ENCODE results near the gene ANKMY2. TPM values are rescaled to one million over a fixed set of nuclear protein-coding genes. Genes with fewer than 3 reads are reported as not detected.
"Not testable (repeated sequence)": the region's sequence is repeated elsewhere in the genome, so short reads cannot be mapped to it uniquely, and the experiment has no call there.

Gene ANKMY2
- 7.3 TPM for total RNA-seq

GRCh38 chr7:16645593-16646471 is at the start of gene ANKMY2, which contains the start of gene BZW2:
ANKMY2 (minus strand) TSS chr7:16645754; CDS start chr7:16645573, 181 bp downstream.
BZW2 (plus strand) TSS chr7:16646181; CDS start chr7:16665444, 19,263 bp downstream.
- peak; percentile 97 for ATAC-seq

DNA sequence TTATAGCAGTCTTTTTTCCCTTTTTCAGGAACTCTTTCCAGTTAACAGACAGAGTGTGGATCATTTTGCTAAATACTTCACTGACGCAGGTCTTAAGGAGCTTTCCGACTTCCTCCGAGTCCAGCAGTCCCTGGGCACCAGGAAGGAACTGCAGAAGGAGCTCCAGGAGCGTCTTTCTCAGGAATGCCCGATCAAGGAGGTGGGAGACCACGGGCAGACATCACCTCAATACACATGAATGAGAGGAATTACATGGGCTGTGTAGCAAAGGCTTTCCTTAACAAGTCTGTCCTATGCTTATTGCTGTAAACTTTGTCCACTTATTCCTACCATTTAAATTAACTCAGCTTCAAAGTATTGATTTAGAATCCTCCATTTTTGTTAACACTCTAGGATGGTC is 49.3 kb upstream of the ANKMY2 start:
- no peak for ATAC-seq

DNA sequence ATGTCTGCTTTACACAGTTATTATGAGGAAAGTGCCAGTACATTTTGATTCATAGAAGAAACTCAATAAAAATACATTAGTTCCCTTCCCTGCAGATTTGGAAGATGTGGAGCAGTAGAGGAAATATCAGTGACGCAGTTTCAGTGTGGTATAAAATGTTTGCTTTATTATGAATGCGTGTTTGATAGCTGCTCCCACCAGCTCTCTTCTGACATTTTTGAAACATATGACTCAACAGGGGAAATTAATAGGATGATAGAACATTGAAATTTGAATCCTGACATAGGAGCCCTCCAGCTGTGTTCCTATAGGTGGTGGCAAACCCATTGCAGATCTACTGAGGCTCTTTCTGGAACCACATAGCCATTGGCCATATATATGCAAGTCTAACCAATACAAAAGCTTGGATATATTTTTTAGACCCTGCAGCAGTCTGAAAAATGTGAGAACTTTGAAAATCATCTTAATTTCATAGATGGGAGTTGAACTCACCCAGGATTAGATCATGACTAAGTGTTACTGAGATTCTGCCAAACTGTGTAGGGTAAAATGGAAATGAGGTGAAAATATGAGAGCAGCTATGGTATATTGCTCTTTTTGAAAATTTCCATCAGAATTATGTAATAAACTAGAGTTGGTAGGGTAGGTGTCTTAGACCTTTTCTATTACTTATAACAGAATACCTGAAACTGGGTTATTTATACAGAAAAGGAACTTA is 48.2 kb upstream of the ANKMY2 start:
- no peak for ATAC-seq

DNA sequence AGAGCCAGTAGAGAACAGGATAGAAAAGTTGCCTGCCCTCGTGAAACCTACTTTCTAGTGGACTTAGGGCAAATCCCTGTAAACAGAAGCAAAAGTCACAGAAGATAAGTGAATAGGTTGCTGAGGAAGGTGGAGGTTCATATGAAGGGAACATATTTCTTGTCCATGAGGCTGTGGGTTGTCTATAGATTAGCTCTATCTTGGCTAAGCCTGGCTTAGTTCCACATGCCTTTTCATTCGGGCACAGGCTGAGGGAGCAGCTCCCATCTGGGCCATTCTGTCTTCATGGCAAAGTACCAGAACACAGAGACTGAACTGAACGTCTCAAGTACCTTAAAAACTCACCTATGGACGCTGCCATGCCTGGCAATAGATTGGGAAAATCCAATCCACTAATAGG is 45.7 kb upstream of the ANKMY2 start:
- ATAC-seq = no peak

DNA sequence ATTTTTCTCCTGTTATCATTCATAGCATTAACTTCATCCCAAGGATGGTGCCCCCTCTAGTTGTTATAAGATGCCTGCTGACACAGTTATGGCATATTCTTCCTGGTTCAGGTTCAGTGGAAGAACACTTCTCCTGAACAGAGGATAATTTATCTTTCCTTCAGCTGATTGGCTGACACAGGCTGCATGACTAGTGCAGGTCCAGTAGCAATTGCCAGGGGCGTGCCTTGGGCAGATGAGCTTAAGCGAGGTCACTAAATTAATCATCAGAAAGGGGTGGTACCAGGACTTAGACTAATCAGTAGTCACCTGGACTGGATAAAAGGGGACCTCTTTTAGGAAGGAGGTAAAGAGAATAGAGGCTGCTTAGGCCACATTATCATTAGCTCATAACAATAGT is 42.7 kb upstream of the ANKMY2 start:
- ATAC-seq = peak; percentile 58

DNA sequence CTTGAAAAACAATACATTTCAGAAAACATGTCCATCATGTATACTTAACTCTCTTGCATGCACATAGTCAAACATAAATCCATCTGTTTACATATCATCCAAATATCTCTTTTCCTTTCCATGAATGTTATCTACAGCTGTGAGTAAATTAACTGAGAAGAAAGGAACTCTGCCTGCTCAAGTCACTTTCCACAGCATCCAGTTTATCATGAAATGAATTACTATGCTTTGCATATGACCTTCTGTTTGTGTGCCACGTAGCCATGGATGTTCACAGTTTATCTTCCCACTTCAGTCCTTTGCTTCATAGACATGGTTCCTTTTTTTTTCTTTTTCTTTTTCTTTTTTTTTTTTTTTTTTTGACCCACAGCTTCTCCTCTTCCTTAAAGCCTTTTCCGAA is 40.0 kb upstream of the ANKMY2 start:
- no peak for ATAC-seq

DNA sequence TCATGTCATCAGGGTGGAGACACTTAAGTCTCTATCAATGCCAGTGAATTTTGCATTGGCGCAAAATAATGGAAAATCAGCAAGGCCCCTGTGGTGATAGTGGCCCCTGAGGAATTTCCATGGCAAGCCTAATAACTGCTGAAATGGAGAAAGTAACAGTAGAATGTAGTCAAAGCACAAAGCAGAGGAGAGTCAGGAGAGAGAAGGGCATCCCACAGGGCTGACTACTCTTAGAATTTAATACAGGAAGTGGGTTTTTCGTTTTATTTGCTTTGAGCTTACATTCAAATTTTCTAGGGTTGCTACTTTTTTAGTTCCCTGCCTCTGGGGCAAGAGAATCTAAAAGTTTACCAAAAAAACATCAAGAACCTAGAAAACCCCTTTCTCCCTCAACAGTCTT is 39.4 kb upstream of the ANKMY2 start:
- ATAC-seq = no peak

GRCh38 chr7:16678645-16679566 is 33.4 kb upstream of the ANKMY2 start:
- ATAC-seq = not testable (repeated sequence)

DNA sequence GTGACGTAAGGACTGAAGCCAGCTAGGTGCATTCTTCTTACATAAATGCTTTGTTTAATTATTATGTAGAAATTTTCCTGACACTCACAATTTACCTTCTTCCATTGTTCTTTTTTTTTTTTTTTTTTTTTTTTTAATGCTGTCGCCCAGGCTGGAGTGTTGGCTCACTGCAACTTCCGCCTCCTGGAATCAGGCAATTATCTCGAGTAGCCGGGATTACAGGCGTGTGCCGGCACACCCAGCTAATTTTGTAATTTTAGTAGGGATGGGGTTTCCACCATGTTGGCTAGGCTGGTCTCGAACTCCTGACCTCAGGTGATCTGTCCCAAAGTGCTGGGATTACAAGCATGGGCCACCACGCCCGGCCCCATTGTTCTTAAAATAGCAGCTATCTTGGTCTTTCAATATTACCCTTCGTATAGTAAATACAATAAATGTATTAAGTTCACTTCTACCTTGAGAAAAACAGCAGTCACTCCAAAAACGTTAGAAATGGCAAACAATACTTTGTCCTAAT is 32.5 kb upstream of the ANKMY2 start:
- ATAC-seq = no peak

DNA sequence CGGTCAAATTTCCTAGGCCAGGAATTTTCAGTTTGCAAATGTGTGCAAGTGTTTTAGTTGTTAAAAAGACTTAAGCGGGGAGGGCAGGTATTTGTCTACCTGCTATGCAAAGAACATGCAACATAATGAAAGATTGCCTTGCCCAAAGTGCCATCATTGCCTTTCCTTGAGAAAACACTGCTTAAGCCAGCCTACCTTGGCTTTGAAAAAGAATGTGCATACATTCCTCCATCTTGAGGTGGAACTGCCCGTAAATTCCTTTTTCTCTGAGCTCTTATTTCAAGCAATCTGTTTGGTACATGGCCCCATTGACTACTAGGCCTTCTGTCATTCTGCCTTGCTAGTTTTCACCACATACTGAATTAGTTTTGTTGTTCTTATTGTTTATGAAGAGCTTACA is 29.7 kb upstream of the ANKMY2 start:
- no peak for ATAC-seq

- no peak for ATAC-seq
Observed at GRCh38 chr7:16671811-16672210, 26.3 kb upstream of the ANKMY2 start.

DNA sequence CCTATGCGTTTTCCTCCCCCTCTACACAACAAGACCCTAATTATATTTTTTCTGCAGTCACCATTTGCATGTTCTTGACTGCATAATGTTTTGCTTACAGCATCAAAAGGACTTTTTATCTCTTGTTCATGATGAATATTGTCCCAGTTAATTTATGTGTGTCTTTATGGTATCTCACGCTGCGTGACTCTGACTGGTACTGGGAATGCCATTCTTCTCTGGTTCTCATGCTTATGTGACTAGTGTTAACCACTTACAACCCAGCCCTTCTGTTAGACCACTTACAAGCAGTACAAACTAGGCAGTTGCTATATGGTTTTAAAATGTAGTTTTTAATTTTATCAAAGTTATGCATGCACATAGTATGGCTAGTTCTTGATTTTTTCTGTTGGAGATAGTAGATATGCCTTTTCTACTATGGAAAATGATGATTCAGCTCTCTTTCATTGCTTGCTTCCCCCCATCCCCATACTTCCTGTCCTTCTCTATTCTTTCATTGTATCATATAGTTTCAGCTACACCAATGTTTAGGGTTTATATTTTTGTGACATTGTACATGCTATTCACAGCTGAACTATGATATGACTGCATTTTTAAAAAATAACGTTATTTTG is 25.3 kb upstream of the ANKMY2 start:
- ATAC-seq = no peak

DNA sequence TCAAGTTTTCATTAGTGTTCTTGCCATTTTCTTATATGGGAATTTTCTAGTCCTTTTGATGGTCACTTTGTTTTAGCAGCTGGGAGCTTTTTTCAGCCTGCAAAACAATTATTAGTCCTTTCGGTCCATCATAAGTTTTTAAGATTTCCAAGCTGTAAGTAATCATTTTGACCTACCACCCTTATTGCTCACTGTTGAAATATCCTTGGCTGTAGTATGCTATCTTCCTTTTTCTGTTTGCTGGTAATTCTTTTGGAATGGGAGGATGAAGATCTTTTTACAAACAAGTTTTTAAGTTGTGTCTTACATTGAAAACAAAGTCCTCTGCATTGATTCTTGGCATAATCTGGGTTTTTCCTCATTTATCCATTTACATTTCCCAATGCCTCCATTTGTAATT is 24.5 kb upstream of the ANKMY2 start:
- no peak for ATAC-seq

- peak; percentile 17 for ATAC-seq
Observed at GRCh38 chr7:16669581-16669980, 24.0 kb upstream of the ANKMY2 start.

DNA sequence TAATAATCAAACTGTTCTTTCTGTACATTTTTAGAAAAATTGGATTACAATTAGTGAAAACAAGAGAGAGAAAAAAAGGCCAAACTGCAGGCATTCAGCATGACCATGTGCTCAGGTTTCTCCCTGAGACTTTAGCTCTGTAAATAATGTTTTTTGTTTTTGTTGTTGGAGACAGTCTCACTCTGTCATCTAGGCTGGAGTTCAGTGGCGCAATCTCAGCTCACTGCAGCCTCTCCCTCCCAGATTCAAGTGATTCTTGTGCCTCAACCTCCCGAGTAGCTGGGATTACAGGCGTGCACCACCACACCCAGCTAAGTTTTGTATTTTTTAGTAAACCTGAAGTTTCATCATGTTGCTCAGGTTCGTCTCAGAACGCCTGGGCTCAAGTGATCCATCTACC is 23.4 kb upstream of the ANKMY2 start:
- ATAC-seq = no peak

- peak; percentile 97 for ATAC-seq
Observed at GRCh38 chr7:16668049-16668858, 22.7 kb upstream of the ANKMY2 start.

DNA sequence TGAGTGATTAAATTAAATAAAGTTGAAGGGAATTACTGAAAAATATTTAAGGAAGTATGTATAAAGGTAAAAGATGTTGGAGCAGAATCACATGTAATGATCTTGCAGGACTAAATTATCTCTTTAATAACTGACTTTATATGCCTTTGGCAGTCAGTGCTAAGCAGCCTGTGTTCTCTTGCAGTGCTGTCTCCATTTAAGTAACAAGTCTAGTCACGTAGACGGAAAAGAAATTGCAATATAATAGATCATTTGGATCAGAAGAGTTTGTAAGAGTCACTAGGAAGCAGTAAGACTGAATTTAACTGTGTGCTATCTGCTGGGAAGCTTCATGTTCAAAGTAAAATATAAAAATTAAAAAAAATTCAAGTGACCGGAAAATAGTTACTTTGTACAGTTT is 21.8 kb upstream of the ANKMY2 start:
- ATAC-seq = peak; percentile 51

DNA sequence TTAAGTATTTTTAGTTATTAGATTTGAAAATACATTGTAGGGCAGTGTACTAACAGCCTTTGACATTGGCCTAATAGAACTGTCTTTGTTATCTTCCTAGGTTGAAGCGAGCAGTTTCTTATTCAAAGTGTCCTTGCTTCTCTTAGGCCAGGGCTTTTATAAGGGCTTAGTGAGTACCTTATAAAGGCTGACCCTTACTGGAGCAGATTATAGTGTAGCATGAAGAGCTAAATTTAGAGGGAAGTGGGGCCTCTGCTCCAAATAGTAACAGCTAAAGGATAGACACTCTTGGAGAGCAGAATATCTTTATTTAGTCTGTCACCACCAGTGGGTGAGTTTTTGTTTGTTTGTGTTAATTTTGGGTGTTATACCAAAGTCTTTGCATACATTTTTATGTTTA is 16.4 kb upstream of the ANKMY2 start:
- no peak for ATAC-seq

- ATAC-seq = peak; percentile 91
Observed at GRCh38 chr7:16660702-16661464, 15.3 kb upstream of the ANKMY2 start.

GRCh38 chr7:16659854-16660497 is 14.4 kb upstream of the ANKMY2 start:
- ATAC-seq = not testable (repeated sequence)
